Omental fat pad (tissue), 4 donors: Measurements from ENCODE around the gene WIPF2. TPM values are rescaled to one million over a fixed set of nuclear protein-coding genes. Genes with fewer than 3 reads are reported as not detected.

Experiments used
- ATAC-seq: fragments of 150-250 bp; one replicate; pipeline ENCODE4 v1.9.1; 2016; ENCODE audit warnings: mild to moderate bottlenecking, moderate library complexity; ENCODE audit not compliant: low FRiP score
- DNase-seq: peaks from one replicate; pipeline ENCODE4 v3.0.0-alpha.2; 2019; ENCODE audit warnings: low spot score
- CTCF ChIP-seq, 3 donors: fragments of 450-650 bp; IDR thresholded peaks; one replicate each; pipeline ENCODE4 v1.5.1; 2016 to 2017; ENCODE audit warnings: antibody characterized with exemption in 3 of 3, mild to moderate bottlenecking in 3 of 3, moderate library complexity in 2 of 3
- total RNA-seq, 4 donors: library from RNA; depleted of rRNA; stranded (reverse); fragments of >200 nt; gene quantifications; one replicate each; pipeline ENCODE4 v1.1.0, GENCODE V29; 2016

The WIPF2 gene
- total RNA-seq, 4 donors from 2014 or later, result 10.1 to 12.9 (median 10.8) TPM

DNA sequence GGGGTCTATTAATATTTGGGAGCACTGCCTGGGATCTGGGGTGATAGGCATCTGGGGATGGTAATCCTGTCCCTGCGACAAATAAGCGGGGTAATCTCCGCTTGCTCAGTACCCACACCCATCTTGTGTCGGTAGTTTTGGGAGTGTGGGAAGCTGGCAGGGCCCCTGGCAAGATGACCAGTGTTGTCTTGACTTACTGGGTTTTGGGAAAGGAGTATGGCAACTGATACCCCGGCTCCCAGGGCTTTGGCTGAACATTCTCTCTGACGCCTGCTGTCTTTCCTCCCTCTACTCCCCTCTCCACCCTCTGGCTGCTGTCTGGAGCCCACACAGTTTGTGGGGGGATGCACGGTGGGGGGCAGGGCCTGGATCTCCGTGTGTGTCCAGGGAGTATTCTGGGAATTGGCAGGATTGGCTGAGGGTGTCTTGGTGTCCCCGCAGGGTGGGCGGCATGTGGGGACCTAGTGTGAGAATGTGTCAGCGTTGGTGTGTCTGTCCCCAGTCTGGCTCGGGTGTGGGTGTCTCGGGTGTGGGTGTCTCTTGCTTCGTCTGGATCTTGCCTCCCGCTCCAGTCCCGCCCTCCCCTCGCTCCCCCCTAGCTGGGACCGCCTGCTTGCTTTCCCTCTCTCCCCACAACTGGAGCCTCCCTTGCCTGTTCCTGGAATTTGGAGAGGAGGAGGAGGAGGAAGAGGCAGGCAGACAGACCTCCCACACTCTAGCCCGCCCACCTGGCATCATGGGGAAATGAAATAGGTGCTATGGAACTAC is 101.8 kb downstream of the WIPF2 start:
- TF ChIP-seq CTCF (IDR thresholded peaks at IDR 0.05), result no peak
- DNase-seq, result peak; percentile 23
- ATAC-seq, result no peak

GRCh38 chr17:40321524-40321929 is 102.4 kb downstream of the WIPF2 start:
- no peak for ATAC-seq
- no peak for TF ChIP-seq CTCF (IDR thresholded peaks at IDR 0.05)
- no peak for DNase-seq

DNA sequence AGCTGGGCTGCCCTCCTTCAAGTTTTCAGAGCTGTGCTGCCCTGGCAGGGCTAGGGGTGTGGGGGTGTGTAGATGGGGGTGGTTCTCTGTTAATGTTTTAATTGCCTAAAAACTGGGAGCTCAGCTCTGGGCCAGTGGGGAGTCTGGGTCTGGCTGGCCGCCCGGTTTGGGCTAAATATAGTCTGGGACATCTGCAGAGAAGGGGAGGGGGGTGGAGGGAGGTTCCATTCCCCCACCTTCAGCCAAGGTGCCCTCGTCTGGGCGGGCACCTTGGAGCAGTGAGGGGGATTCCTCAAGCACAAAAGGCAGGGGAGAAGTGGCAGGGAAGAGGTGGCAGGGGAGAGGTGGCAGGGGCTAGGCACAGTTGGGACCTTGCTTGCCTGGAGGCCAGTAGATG is 102.9 kb downstream of the WIPF2 start:
- DNase-seq, result no peak
- ATAC-seq, result no peak
- TF ChIP-seq CTCF (IDR thresholded peaks at IDR 0.05), result no peak

DNA sequence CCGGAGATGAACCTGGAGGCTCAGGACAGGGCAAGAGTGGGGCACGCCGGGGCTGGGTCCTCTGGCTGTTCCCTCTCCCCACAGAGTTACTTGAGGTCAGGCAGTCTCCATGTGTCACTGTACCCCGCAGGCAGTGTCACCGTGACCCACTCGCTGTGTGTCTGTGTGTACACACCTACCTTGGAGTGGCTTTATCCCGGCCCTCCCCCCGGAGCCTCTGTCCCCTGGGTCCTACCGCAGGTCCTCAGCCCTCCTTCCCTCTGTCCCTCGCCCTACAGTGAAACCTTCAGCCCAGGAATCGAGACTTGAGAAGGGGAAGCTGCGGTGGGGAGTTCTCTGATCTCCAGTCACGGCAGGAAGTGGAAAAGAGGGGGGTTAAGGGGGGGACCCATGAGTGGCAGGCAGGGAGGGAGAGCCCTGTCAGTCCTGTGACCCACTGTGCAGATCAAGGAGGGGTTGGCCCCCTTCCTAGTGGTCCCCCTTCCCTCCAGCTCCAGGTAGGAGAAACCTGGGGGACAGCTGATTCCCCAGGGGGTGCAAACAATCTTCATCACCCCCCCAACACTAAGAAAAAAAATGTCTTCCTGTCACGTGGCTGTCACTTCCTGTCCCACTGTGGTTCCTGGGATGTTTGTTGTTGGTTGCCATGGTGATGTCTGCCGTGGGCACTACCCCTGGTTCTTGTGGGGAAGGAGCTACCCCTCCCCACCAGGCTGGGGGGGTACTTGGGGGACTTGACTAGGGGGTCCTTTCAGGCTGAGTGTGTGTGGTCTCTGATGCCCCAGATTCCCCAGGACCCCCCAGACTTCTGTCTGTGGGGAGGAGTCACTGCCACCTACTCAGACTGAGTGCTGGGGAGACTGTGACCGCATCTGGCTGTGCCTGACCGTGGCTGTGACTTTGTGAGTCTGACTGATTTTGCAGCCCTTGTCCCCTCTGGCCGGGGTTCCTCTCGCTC is 103.5 kb downstream of the WIPF2 start:
- no peak for TF ChIP-seq CTCF (IDR thresholded peaks at IDR 0.05)
- DNase-seq, result no peak
- no peak for ATAC-seq

GRCh38 chr17:40323391-40324381 is 104.6 kb downstream of the WIPF2 start:
- no peak for DNase-seq
- no peak for TF ChIP-seq CTCF (IDR thresholded peaks at IDR 0.05)
- ATAC-seq, result peak; percentile 17
